ENCODE data around the gene TCF7L1. TPM values are rescaled to one million over a fixed set of nuclear protein-coding genes. Genes with fewer than 3 reads are reported as not detected.

Gene TCF7L1
- total RNA-seq, 2 donors from 2014 or later = 8.3 to 8.8 TPM

DNA sequence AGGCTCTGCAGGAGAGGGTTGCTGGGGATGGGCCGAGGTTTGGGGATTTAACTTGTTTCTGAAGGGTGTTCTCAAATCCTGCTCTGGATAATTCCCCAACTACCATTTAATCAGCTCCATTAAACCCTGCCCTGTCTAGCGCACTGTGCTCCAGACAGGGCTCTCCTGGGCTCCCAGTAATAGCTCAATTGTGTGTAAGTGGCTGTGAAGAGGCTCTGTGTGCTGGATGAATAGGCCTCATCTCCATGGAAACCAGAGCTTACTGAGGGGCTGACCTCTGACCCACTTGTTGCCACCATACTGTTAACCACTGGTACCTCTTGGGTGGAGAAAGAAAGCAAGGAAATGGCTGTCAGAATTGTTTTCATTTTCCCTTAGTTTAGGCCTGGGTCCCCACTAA, 101.7 kb downstream of the TCF7L1 start:
- TF ChIP-seq, protein P1, sequence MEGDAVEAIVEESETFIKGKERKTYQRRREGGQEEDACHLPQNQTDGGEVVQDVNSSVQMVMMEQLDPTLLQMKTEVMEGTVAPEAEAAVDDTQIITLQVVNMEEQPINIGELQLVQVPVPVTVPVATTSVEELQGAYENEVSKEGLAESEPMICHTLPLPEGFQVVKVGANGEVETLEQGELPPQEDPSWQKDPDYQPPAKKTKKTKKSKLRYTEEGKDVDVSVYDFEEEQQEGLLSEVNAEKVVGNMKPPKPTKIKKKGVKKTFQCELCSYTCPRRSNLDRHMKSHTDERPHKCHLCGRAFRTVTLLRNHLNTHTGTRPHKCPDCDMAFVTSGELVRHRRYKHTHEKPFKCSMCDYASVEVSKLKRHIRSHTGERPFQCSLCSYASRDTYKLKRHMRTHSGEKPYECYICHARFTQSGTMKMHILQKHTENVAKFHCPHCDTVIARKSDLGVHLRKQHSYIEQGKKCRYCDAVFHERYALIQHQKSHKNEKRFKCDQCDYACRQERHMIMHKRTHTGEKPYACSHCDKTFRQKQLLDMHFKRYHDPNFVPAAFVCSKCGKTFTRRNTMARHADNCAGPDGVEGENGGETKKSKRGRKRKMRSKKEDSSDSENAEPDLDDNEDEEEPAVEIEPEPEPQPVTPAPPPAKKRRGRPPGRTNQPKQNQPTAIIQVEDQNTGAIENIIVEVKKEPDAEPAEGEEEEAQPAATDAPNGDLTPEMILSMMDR (IDR thresholded peaks at IDR 0.05) = no peak
- no peaks in the 10 kb centered on the region for H3K36me3 ChIP-seq
- H3K27ac ChIP-seq = no peak overlapping the region
- no peaks in the 10 kb centered on the region for H3K27me3 ChIP-seq (replicated peaks; ENCODE audit: insufficient read depth)
- no peak overlapping the region for H3K4me3 ChIP-seq
- peaks cover under 1% of the 10 kb centered on the region in 2 donors for H3K4me1 ChIP-seq (ENCODE audit: control insufficient read depth in 1 of 2, low read depth in 2 of 2)
- H3K9me3 ChIP-seq = no peaks in the 10 kb centered on the region
- no peak for DNase-seq (ENCODE audit: low spot score)
- ATAC-seq (ENCODE audit: insufficient number of reproducible peaks, low FRiP score, low read depth) = no peak

DNA sequence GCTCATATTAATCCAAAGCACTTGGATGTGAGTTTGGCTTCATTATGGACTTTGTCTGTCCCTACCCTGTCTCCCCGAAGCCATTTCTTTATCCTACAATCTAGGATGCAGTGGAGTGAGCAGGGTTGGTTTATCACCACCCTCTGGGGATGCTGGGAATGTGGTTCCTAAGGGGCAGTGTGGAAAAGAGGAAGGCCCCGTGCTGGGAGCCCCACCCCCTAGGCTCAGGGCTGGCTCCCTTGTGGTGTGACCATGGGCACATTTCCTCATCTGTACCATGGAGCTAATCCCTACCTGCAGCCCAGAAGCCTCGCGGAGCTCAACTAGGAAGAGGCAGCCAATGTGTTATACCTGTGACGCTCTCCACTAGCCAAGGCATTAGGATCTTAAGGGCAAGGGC, 102.1 kb downstream of the TCF7L1 start:
- Histone ChIP-seq H3K4me3 (no peak overlapping the region), H3K4me1 (ENCODE audit: control insufficient read depth in 1 of 2, low read depth in 2 of 2) (peaks cover 4% of the 10 kb centered on the region in 2 donors), H3K36me3 (no peaks in the 10 kb centered on the region), H3K27me3 (replicated peaks; ENCODE audit: insufficient read depth) (no peaks in the 10 kb centered on the region), H3K9me3 (no peaks in the 10 kb centered on the region), H3K27ac (no peak overlapping the region)
- no peak for DNase-seq (ENCODE audit: low spot score)
- TF ChIP-seq, protein P1 (IDR thresholded peaks at IDR 0.05) = no peak
- ATAC-seq (ENCODE audit: insufficient number of reproducible peaks, low FRiP score, low read depth) = no peak

DNA sequence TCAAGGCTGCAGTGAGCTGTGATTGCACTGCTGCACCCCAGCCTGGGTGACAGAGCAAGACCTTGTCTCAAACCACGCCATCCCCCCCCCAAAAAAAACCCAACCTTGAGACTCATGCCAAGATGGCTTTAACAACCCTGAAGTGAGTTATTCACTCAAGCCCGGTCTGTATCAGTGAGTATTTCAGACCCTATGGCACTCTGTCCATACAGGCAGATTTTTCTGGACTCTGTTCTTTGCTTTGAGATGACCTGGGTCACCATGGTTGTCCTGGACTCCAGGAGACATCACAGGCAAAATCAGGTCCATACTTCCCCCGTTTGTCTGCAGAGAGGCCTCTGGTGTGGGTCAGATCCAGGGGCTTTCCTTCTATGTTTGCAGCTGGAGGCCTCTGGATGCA, 102.9 kb downstream of the TCF7L1 start:
- Histone ChIP-seq H3K27ac (no peak overlapping the region), H3K27me3 (replicated peaks; ENCODE audit: insufficient read depth) (no peaks in the 10 kb centered on the region), H3K9me3 (no peaks in the 10 kb centered on the region), H3K4me3 (no peak overlapping the region), H3K36me3 (no peaks in the 10 kb centered on the region), H3K4me1 (ENCODE audit: control insufficient read depth in 1 of 2, low read depth in 2 of 2) (peaks cover 11 to 12% of the 10 kb centered on the region in 2 donors)
- TF ChIP-seq, protein P1 (IDR thresholded peaks at IDR 0.05) = no peak
- no peak for ATAC-seq (ENCODE audit: insufficient number of reproducible peaks, low FRiP score, low read depth)
- DNase-seq (ENCODE audit: low spot score) = no peak

DNA sequence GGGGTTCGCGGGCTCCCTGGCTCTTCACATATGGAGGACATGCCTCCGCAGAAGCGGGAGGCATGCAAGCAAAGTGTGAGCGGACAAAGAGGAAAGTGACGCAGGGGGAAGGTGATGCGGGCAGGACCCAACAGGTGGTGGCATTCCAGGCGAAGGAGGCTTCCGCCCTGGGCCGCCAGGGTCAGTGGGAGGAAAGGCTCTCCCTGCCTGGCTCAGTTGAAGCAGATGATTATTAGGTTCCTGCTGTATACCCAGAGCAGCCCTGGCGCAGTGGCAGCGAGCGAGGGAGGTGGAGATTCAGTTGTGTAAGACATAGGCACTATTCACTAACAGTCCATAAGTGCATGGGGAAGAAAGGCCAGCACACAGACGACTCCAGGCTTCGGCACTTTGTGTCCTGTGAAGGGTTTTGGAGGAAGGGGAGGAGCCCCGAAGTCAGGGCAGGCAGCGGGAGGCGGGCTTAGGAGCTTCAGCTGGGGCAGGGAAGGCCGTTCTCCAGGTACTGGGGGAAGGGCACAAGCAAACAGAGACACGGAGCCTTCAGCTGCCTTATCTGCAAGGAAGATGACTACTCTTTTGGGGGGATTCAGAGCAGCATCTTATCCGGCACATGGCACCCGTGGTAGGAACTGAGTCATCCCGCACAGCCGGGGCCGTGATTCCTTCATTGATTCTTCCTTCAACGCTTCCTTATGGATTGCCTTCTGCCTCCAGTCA, 104.8 kb downstream of the TCF7L1 start:
- no peak overlapping the region for H3K27ac ChIP-seq
- TF ChIP-seq, protein P1 (IDR thresholded peaks at IDR 0.05) = no peak
- ATAC-seq (ENCODE audit: insufficient number of reproducible peaks, low FRiP score, low read depth) (no peak), DNase-seq (ENCODE audit: low spot score) (no peak)
- peaks cover 24 to 26% of the 10 kb centered on the region in 2 donors for H3K4me1 ChIP-seq (ENCODE audit: control insufficient read depth in 1 of 2, low read depth in 2 of 2)
- H3K27me3 ChIP-seq (replicated peaks; ENCODE audit: insufficient read depth) = no peaks in the 10 kb centered on the region
- H3K36me3 ChIP-seq = no peaks in the 10 kb centered on the region
- H3K4me3 ChIP-seq = no peak overlapping the region
- no peaks in the 10 kb centered on the region for H3K9me3 ChIP-seq

DNA sequence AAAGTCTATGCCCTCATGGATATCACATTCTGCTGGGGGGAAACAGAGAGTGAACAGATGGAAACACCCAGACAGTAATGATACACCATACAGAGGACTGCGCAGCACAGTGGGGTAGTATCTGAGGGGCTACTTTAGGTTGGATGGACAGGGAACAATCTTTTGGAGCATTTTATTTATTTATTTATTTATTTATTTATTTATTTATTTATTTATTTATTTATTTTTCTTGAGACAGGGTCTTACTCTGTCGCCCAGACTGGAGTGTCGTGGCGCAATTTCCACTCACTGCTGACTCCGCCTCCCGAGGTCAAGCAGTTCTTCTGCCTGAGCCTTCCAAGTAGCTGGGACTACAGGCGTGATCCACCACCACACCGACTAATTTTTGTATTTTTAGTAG, 105.4 kb downstream of the TCF7L1 start:
- H3K27ac ChIP-seq = no peak overlapping the region
- peaks cover 24 to 26% of the 10 kb centered on the region in 2 donors for H3K4me1 ChIP-seq (ENCODE audit: control insufficient read depth in 1 of 2, low read depth in 2 of 2)
- H3K4me3 ChIP-seq = no peak overlapping the region
- H3K27me3 ChIP-seq (replicated peaks; ENCODE audit: insufficient read depth) = no peaks in the 10 kb centered on the region
- TF ChIP-seq, protein P1 (IDR thresholded peaks at IDR 0.05) = no peak
- ATAC-seq (ENCODE audit: insufficient number of reproducible peaks, low FRiP score, low read depth) (no peak), DNase-seq (ENCODE audit: low spot score) (no peak)
- no peaks in the 10 kb centered on the region for H3K36me3 ChIP-seq
- H3K9me3 ChIP-seq = no peaks in the 10 kb centered on the region
